Measurements from ENCODE around the gene IRS2.

Gene IRS2

DNA sequence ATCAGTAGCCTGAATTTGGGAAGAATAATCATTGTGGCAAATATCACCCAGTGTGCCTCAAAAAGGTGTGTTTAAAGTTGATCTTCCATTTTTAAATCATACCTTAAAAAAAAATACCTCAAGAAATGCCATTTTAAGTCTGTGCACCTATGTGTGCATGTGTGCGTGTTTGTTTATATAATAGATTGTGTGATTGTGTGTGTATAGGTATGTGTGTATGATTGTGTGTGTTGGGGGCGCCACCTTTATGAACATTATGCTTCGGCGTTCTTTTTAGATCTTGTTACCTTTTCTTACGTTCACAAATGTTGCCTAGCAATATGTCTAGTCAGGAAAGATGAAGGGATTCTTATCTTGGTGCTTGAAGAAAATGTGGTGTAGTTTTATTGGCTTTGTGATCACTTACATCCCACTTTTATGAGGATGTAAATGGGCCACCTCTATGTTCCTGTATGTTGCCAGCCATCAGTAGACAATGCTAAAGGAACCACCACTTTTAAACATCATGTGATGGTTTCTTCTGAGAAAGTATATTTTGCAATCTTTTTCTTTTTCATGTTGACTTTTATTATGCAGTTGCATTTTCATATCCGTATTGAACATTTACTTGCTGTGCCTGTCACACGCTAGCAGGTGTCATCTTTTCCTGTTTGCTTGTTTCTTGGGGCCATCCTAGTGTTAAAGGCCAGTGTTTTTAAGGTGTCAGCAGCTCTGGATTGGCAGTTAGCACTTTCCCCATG is 2.2 kb upstream of the IRS2 start:
- TF ChIP-seq FOXP2 (optimal IDR thresholded peaks at IDR 0.05; ENCODE audit: borderline replicate concordance, extremely low read depth, extremely low read length, insufficient read depth): no peak
- TF ChIP-seq, protein P1, sequence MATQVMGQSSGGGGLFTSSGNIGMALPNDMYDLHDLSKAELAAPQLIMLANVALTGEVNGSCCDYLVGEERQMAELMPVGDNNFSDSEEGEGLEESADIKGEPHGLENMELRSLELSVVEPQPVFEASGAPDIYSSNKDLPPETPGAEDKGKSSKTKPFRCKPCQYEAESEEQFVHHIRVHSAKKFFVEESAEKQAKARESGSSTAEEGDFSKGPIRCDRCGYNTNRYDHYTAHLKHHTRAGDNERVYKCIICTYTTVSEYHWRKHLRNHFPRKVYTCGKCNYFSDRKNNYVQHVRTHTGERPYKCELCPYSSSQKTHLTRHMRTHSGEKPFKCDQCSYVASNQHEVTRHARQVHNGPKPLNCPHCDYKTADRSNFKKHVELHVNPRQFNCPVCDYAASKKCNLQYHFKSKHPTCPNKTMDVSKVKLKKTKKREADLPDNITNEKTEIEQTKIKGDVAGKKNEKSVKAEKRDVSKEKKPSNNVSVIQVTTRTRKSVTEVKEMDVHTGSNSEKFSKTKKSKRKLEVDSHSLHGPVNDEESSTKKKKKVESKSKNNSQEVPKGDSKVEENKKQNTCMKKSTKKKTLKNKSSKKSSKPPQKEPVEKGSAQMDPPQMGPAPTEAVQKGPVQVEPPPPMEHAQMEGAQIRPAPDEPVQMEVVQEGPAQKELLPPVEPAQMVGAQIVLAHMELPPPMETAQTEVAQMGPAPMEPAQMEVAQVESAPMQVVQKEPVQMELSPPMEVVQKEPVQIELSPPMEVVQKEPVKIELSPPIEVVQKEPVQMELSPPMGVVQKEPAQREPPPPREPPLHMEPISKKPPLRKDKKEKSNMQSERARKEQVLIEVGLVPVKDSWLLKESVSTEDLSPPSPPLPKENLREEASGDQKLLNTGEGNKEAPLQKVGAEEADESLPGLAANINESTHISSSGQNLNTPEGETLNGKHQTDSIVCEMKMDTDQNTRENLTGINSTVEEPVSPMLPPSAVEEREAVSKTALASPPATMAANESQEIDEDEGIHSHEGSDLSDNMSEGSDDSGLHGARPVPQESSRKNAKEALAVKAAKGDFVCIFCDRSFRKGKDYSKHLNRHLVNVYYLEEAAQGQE (IDR thresholded peaks at IDR 0.05; ENCODE audit: insufficient read depth in 1 of 2, low read depth in 2 of 2, low read length in 2 of 2): no peak
- TF ChIP-seq TAF1 (IDR thresholded peaks at IDR 0.05; ENCODE audit: borderline replicate concordance, insufficient read depth, low read length): no peak
- TF ChIP-seq POLR2AphosphoS5 (IDR thresholded peaks at IDR 0.05; ENCODE audit: low read depth, low read length): no peak
- TF ChIP-seq SIN3A (IDR thresholded peaks at IDR 0.05; ENCODE audit: borderline replicate concordance, insufficient read depth, low read length): no peak

DNA sequence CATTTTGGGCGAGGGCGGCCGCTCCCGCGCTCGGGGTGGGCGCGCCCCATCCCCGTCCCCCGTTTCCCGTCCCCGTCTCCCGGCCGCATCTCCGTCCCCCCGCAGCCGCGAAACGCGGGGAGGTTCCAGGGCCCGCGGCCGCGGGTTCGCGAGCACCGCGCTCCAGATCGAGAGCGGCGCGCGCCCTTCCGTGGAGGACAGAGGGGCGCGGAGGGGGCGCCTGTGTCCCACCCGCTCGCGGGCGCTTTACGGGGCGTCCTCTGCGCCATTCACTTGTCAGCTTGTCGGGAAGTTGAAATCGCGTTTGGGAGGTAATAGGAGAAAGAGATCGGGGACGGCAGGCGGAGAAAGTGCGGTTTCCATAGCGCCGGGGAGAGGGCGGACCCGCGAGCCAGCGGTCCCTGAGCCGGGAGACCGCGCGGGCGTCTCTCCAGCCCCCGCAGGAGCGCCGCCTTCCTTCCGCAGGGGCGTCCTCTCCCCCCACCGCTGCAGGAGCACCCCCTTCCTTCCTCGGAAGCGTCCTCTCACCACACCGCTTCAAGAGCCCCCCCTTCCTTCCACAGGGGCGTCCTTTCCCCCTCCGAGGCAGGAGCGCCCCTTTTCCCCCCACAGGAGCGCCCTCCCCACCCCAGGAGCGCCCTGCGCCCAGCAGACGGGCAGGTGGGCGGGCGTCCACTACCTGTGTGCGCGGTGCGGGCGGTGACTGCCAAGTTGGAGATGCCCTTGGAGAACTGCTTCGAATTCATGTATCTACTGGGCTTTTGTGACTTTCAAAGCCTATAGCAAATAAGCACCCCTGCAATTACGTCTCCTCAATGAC is 962 bp upstream of the IRS2 start:
- TF ChIP-seq SIN3A (IDR thresholded peaks at IDR 0.05; ENCODE audit: borderline replicate concordance, insufficient read depth, low read length) (0 out of 2 replicates have a peak, but pooled peaks have one; percentile 41), FOXP2 (optimal IDR thresholded peaks at IDR 0.05; ENCODE audit: borderline replicate concordance, extremely low read depth, extremely low read length, insufficient read depth) (no peak)

DNA sequence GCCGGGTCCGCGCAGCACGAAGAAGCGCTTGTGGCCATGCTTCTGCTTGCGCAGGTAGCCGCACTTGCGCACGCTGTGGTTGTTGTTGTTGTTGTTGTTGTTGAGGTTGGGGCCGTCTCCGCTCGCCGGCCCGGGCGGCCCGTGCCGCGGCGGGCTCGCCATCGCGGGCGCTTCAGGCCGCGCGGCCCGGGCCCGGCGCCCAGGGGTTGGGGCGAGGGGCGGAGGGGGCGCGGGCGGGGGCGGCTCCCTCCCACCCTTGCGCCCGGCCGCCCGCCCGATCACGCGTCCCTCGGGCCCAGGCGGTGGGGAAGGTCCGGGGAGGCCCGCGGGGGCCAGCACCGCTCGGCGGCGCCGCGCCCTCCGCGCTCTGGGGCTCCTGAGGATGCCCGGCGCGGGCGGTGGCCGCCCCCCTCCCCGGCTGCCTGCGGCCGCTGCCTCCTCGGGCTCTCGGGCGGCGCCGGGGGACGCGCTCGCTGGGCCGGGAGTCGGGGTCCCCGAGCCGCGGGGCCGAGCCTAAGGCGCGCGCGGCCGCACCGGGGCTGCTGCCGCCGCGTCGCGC is 412 bp downstream of the IRS2 start:
- TF ChIP-seq SIN3A (IDR thresholded peaks at IDR 0.05; ENCODE audit: borderline replicate concordance, insufficient read depth, low read length): no peak
- TF ChIP-seq POLR2AphosphoS5 (IDR thresholded peaks at IDR 0.05; ENCODE audit: low read depth, low read length): no peak
- no peak for TF ChIP-seq FOXP2 (optimal IDR thresholded peaks at IDR 0.05; ENCODE audit: borderline replicate concordance, extremely low read depth, extremely low read length, insufficient read depth)
- TF ChIP-seq TAF1 (IDR thresholded peaks at IDR 0.05; ENCODE audit: borderline replicate concordance, insufficient read depth, low read length): no peak

DNA sequence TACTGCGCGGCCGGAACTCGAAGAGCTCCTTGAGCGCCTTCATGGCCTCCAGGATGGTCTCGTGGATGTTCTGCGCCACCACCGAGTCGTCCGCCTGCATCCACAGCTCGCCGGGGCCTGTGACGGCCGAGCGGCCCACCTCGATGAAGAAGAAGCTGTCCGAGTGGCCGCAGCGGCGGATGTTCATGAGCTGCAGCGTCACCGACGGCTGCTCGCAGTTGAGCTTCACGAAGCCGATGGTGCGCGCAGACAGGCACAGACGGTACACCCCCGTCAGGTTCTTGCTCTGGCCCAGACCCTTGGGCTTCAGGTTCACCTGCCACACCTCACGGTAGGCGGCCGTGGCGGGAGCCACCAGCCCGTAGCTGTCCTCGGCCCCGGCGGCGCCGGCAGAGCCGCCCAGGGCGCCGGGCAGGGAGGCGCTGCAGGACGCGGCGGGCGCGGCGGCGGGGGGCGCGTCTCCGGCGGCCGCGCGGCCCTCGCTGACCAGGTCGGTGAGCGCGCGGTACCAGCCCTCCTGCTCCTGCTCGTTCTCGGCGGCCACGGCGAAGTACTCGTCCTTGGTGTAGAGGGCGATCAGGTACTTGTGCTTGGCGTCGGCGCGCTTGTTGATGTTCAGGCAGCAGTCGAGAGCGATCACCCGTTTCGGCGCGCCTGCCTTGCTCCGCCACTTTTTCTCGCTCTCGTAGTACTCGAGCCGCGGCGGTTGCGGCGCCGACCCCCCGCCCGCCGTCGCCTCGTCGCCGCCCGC is 1.1 kb downstream of the IRS2 start:
- TF ChIP-seq POLR2AphosphoS5 (IDR thresholded peaks at IDR 0.05; ENCODE audit: low read depth, low read length): no peak
- TF ChIP-seq, protein P1 (IDR thresholded peaks at IDR 0.05; ENCODE audit: insufficient read depth in 1 of 2, low read depth in 2 of 2, low read length in 2 of 2): no peak
- no peak for TF ChIP-seq TAF1 (IDR thresholded peaks at IDR 0.05; ENCODE audit: borderline replicate concordance, insufficient read depth, low read length)
- TF ChIP-seq SIN3A (IDR thresholded peaks at IDR 0.05; ENCODE audit: borderline replicate concordance, insufficient read depth, low read length): no peak
- TF ChIP-seq FOXP2 (optimal IDR thresholded peaks at IDR 0.05; ENCODE audit: borderline replicate concordance, extremely low read depth, extremely low read length, insufficient read depth): no peak

DNA sequence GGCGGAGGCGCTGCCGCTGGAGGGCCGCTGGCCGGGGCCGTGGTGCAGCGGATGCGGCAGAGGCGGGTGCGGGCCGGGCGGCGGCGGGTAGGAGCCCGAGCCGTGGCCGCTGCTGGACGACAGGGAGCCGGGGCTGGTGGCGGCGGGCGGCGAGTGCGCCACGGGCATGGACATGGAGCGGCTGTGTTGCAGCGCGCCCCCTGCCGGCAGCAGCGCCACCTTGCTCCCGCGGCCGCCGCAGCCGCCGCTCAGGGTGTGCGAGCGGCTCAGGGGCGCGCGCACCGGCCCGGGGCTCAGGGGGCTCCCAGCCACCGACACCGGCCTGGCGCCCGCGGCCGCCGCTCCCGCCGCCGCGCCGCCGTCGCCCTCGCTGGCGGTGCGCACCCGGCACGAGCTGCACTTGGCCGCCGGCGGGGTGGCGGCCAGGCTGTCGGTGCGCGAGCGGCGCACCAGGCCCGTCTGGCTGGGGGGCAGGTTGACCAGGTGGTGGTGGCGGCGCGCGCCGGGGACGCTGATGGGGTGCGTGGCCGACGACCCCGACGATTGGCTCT is 1.7 kb downstream of the IRS2 start:
- TF ChIP-seq TAF1 (IDR thresholded peaks at IDR 0.05; ENCODE audit: borderline replicate concordance, insufficient read depth, low read length) (no peak), FOXP2 (optimal IDR thresholded peaks at IDR 0.05; ENCODE audit: borderline replicate concordance, extremely low read depth, extremely low read length, insufficient read depth) (no peak)

DNA sequence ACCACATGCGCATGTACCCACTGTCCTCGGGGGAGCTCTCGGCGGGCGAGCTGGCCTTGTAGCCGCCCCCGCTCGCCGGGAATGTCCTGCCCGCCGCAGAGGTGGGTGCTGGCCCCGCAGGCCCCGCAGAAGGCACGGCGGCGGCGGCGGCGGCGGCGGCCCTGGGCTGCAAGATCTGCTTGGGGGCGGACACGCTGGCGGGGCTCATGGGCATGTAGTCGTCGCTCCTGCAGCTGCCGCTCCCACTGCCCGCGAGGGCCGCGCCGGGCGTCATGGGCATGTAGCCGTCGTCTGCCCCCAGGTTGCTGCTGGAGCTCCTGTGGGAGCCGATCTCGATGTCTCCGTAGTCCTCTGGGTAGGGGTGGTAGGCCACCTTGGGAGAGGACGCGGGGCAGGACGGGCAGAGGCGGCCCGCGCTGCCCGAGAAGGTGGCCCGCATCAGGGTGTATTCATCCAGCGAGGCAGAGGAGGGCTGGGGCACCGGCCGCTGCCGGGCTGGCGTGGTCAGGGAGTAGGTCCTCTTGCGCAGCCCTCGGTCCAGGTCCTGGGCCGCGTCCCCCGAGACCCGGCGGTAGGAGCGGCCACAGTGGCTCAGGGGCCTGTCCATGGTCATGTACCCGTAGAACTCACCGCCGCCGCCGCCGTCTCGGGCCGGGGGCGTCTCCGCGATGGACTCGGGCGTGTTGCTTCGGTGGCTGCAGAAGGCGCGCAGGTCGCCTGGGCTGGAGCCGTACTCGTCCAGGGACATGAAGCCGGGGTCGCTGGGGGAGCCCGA is 2.4 kb downstream of the IRS2 start:
- TF ChIP-seq, protein P1 (IDR thresholded peaks at IDR 0.05; ENCODE audit: insufficient read depth in 1 of 2, low read depth in 2 of 2, low read length in 2 of 2): no peak
- TF ChIP-seq SIN3A (IDR thresholded peaks at IDR 0.05; ENCODE audit: borderline replicate concordance, insufficient read depth, low read length): no peak
- TF ChIP-seq POLR2AphosphoS5 (IDR thresholded peaks at IDR 0.05; ENCODE audit: low read depth, low read length): no peak
- TF ChIP-seq TAF1 (IDR thresholded peaks at IDR 0.05; ENCODE audit: borderline replicate concordance, insufficient read depth, low read length): no peak
- TF ChIP-seq FOXP2 (optimal IDR thresholded peaks at IDR 0.05; ENCODE audit: borderline replicate concordance, extremely low read depth, extremely low read length, insufficient read depth): no peak
